ENCODE measurements around the gene TRIM47. TPM values are rescaled to one million over a fixed set of nuclear protein-coding genes. Genes with fewer than 3 reads are reported as not detected.

TRIM47 gene
- total RNA-seq, 2 experiments from 2014 or later, result 25.9 to 41.9 TPM

GRCh38 chr17:75915268-75915667 is 36.9 kb upstream of the TRIM47 start:
- intact Hi-C loops (cut with micrococcal nuclease; ENCODE audit: unreplicated experiment), result no loop called here
- no peak overlapping the region for H3K4me2 ChIP-seq (ENCODE audit: low read length)
- no peak overlapping the region for H3K27ac ChIP-seq (ENCODE audit: low read depth, low read length, poor library complexity, severe bottlenecking)
- no peaks in the 10 kb centered on the region for H4K20me1 ChIP-seq (ENCODE audit: insufficient read depth, low read length)
- no peaks in the 10 kb centered on the region for H3K36me3 ChIP-seq (ENCODE audit: insufficient read depth, low read length)
- H3K9me3 ChIP-seq (ENCODE audit: low read length), result no peaks in the 10 kb centered on the region
- no peak for TF ChIP-seq CTCF (conservative IDR thresholded peaks at IDR 0.05; ENCODE audit: low read length)
- TF ChIP-seq EZH2phosphoT487 (IDR thresholded peaks at IDR 0.05; ENCODE audit: borderline replicate concordance, low read depth, low read length), result no peak
- ChIA-PET CTCF (ENCODE audit: unreplicated experiment) (interaction anchor here (0.6 kb wide), 1 partner anchor 8 kb away, joined by 17 read pairs; no protein-coding TSS in a partner anchor), POLR2A (interaction anchor here (0.9 kb wide), 1 partner anchor 64 kb away, joined by 3 read pairs; the partner anchor contains the start of genes ACOX1 and TEN1)
- H3K4me3 ChIP-seq (ENCODE audit: low read depth, low read length, poor library complexity, severe bottlenecking), result no peak overlapping the region
- H2AFZ ChIP-seq (ENCODE audit: low read length), result no peak overlapping the region
- BruUV-seq (replicated peaks), result no TSS peak
- no peaks in the 10 kb centered on the region for H3K9me2 ChIP-seq (ENCODE audit: insufficient read depth, low read length)
- H3K4me1 ChIP-seq (ENCODE audit: insufficient read depth, low read length, poor library complexity, severe bottlenecking), result peaks cover 19% of the 10 kb centered on the region
- no peaks in the 10 kb centered on the region for H3K79me2 ChIP-seq (ENCODE audit: insufficient read depth, low read depth, low read length)
- DNase-seq (ENCODE audit: low spot score), result no peak

- POLR2A ChIA-PET, result interaction anchor here (0.9 kb wide), 1 partner anchor 64 kb away, joined by 3 read pairs; the partner anchor contains the start of genes ACOX1 and TEN1
- Histone ChIP-seq H3K4me1 (ENCODE audit: insufficient read depth, low read length, poor library complexity, severe bottlenecking) (peaks cover 24% of the 10 kb centered on the region), H4K20me1 (ENCODE audit: insufficient read depth, low read length) (no peaks in the 10 kb centered on the region), H3K9me3 (ENCODE audit: low read length) (no peaks in the 10 kb centered on the region), H3K27ac (ENCODE audit: low read depth, low read length, poor library complexity, severe bottlenecking) (no peak overlapping the region), H3K36me3 (ENCODE audit: insufficient read depth, low read length) (no peaks in the 10 kb centered on the region), H3K9me2 (ENCODE audit: insufficient read depth, low read length) (no peaks in the 10 kb centered on the region), H3K79me2 (ENCODE audit: insufficient read depth, low read depth, low read length) (no peaks in the 10 kb centered on the region), H3K4me3 (ENCODE audit: low read depth, low read length, poor library complexity, severe bottlenecking) (no peak overlapping the region), H2AFZ (ENCODE audit: low read length) (no peak overlapping the region), H3K4me2 (ENCODE audit: low read length) (no peak overlapping the region)
- CTCF ChIA-PET (ENCODE audit: unreplicated experiment), result interaction anchor here (0.6 kb wide), 1 partner anchor 8 kb away, joined by 17 read pairs; no protein-coding TSS in a partner anchor
- BruUV-seq (replicated peaks), result no TSS peak
- no peak for DNase-seq (ENCODE audit: low spot score)
- intact Hi-C loops (cut with micrococcal nuclease; ENCODE audit: unreplicated experiment), result no loop called here
- TF ChIP-seq CTCF (conservative IDR thresholded peaks at IDR 0.05; ENCODE audit: low read length) (no peak), EZH2phosphoT487 (IDR thresholded peaks at IDR 0.05; ENCODE audit: borderline replicate concordance, low read depth, low read length) (no peak)
These were observed 36.4 kb upstream of the TRIM47 start for GRCh38 chr17:75914643-75915267.

- no TSS peak for BruUV-seq (replicated peaks)
- Histone ChIP-seq H3K4me3 (ENCODE audit: low read depth, low read length, poor library complexity, severe bottlenecking) (no peak overlapping the region), H3K79me2 (ENCODE audit: insufficient read depth, low read depth, low read length) (no peaks in the 10 kb centered on the region), H3K4me1 (ENCODE audit: insufficient read depth, low read length, poor library complexity, severe bottlenecking) (peaks cover 35% of the 10 kb centered on the region), H3K9me2 (ENCODE audit: insufficient read depth, low read length) (no peaks in the 10 kb centered on the region), H3K36me3 (ENCODE audit: insufficient read depth, low read length) (no peaks in the 10 kb centered on the region), H3K9me3 (ENCODE audit: low read length) (no peaks in the 10 kb centered on the region), H3K4me2 (ENCODE audit: low read length) (no peak overlapping the region), H4K20me1 (ENCODE audit: insufficient read depth, low read length) (no peaks in the 10 kb centered on the region), H2AFZ (ENCODE audit: low read length) (no peak overlapping the region), H3K27ac (ENCODE audit: low read depth, low read length, poor library complexity, severe bottlenecking) (no peak overlapping the region)
- DNase-seq (ENCODE audit: low spot score), result no peak
- TF ChIP-seq EZH2phosphoT487 (IDR thresholded peaks at IDR 0.05; ENCODE audit: borderline replicate concordance, low read depth, low read length), result no peak
- TF ChIP-seq CTCF (conservative IDR thresholded peaks at IDR 0.05; ENCODE audit: low read length), result no peak
- POLR2A ChIA-PET, result interaction anchor here (0.6 kb wide), 1 partner anchor 19 kb away, joined by 5 read pairs; no protein-coding TSS in a partner anchor
- intact Hi-C loops (cut with micrococcal nuclease; ENCODE audit: unreplicated experiment), result no loop called here
- CTCF ChIA-PET (ENCODE audit: unreplicated experiment), result no interaction called here
These were observed 35.3 kb upstream of the TRIM47 start for GRCh38 chr17:75913537-75914210.
